H9 (cell line): ENCODE measurements around the gene ASPG. TPM values are rescaled to one million over a fixed set of nuclear protein-coding genes. Genes with fewer than 3 reads are reported as not detected.

Experiments
- DNase-seq: peaks from one replicate; pipeline ENCODE4 v3.0.0-alpha.2; 2017
- H2AFZ ChIP-seq: one replicate; pipeline ENCODE4 v1.6.1; 2013; ENCODE audit warnings: mild to moderate bottlenecking, low read length, control low read depth, moderate library complexity
- H2AK5ac ChIP-seq: 2 replicates; pipeline ENCODE4 v1.6.1; 2013; ENCODE audit warnings: low read length, control low read depth, mixed read lengths; ENCODE audit not compliant: insufficient read length
- H2BK120ac ChIP-seq: one replicate; pipeline ENCODE4 v1.6.1; 2013; ENCODE audit warnings: low read depth, mild to moderate bottlenecking, low read length, control low read depth, inconsistent platforms; ENCODE audit not compliant: poor library complexity, severe bottlenecking
- H2BK12ac ChIP-seq: 2 replicates; pipeline ENCODE4 v1.6.1; 2013; ENCODE audit warnings: low read length, control low read depth, mixed read lengths, low read depth; ENCODE audit not compliant: insufficient read length
- H2BK15ac ChIP-seq: 2 replicates; pipeline ENCODE4 v1.6.1; 2013; ENCODE audit warnings: low read depth, low read length, control low read depth
- H2BK20ac ChIP-seq: one replicate; pipeline ENCODE4 v1.6.1; 2013; ENCODE audit warnings: low read depth, mild to moderate bottlenecking, low read length, control low read depth, inconsistent platforms; ENCODE audit not compliant: poor library complexity, severe bottlenecking
- H2BK5ac ChIP-seq: 2 replicates; pipeline ENCODE4 v1.6.1; 2013; ENCODE audit warnings: low read length, control low read depth, mixed read lengths; ENCODE audit not compliant: insufficient read length
- H3K14ac ChIP-seq: 2 replicates; pipeline ENCODE4 v1.6.1; 2013; ENCODE audit warnings: low read length, control low read depth; ENCODE audit not compliant: insufficient read depth
- H3K18ac ChIP-seq: 2 replicates; pipeline ENCODE4 v1.6.1; 2013; ENCODE audit warnings: low read depth, mild to moderate bottlenecking, mixed read lengths, low read length, control low read depth; ENCODE audit not compliant: insufficient read length
- H3K23ac ChIP-seq: 2 replicates; pipeline ENCODE4 v1.6.1; 2013; ENCODE audit warnings: low read length, control low read depth, mixed read lengths, low read depth; ENCODE audit not compliant: insufficient read length
- H3K23me2 ChIP-seq: 2 replicates; pipeline ENCODE4 v1.6.1; 2013; ENCODE audit warnings: low read depth, mild to moderate bottlenecking, mixed read lengths, low read length, control low read depth; ENCODE audit not compliant: insufficient read length, poor library complexity, severe bottlenecking
- H3K27ac ChIP-seq: 2 replicates; pipeline ENCODE4 v1.5.1; 2013; ENCODE audit warnings: low read length, control low read depth, mixed read lengths, low read depth; ENCODE audit not compliant: insufficient read length
- H3K27me3 ChIP-seq: 2 replicates; pipeline ENCODE4 v1.6.1; 2013; ENCODE audit warnings: low read length, control low read depth, inconsistent platforms; ENCODE audit not compliant: insufficient read depth
- H3K4ac ChIP-seq: 2 replicates; pipeline ENCODE4 v1.6.1; 2013; ENCODE audit warnings: low read depth, mild to moderate bottlenecking, control low read depth, inconsistent platforms, low read length, moderate library complexity
- H3K4me1 ChIP-seq: 2 replicates; pipeline ENCODE4 v1.6.1; 2013; ENCODE audit warnings: low read length, control low read depth, inconsistent platforms; ENCODE audit not compliant: insufficient read depth
- H3K4me2 ChIP-seq: 2 replicates; pipeline ENCODE4 v1.6.1; 2013; ENCODE audit warnings: low read length, control low read depth, mixed read lengths; ENCODE audit not compliant: insufficient read length, insufficient read depth
- H3K56ac ChIP-seq: 2 replicates; pipeline ENCODE4 v1.6.1; 2013; ENCODE audit warnings: low read depth, mild to moderate bottlenecking, mixed read lengths, low read length, control low read depth; ENCODE audit not compliant: insufficient read length
- H3K79me1 ChIP-seq: 2 replicates; pipeline ENCODE4 v1.6.1; 2013; ENCODE audit warnings: low read depth, mild to moderate bottlenecking, moderate library complexity, low read length, control low read depth, inconsistent platforms; ENCODE audit not compliant: insufficient read depth, poor library complexity, severe bottlenecking
- H3K79me2 ChIP-seq: 2 replicates; pipeline ENCODE4 v1.6.1; 2013; ENCODE audit warnings: low read length, control low read depth, inconsistent platforms; ENCODE audit not compliant: insufficient read depth
- H3K9ac ChIP-seq: 2 replicates; pipeline ENCODE4 v1.6.1; 2013; ENCODE audit warnings: low read length, control low read depth, mixed read lengths; ENCODE audit not compliant: insufficient read length; ENCODE audit errors: extremely low read depth
- H3K9me3 ChIP-seq: one replicate; pipeline ENCODE4 v1.6.1; 2013; ENCODE audit warnings: low read depth, low read length, inconsistent platforms; ENCODE audit not compliant: control insufficient read depth
- H3T11ph ChIP-seq: one replicate; pipeline ENCODE4 v1.6.1; 2013; ENCODE audit warnings: mild to moderate bottlenecking, low read length, control low read depth, inconsistent platforms
- H4K20me1 ChIP-seq: one replicate; pipeline ENCODE4 v1.6.1; 2013; ENCODE audit not compliant: control insufficient read depth, insufficient read length, insufficient read depth
- H4K5ac ChIP-seq: 2 replicates; pipeline ENCODE4 v1.6.1; 2013; ENCODE audit warnings: low read depth, mild to moderate bottlenecking, mixed read lengths, low read length, control low read depth; ENCODE audit not compliant: insufficient read length
- H4K8ac ChIP-seq: replicated peaks from 2 replicates; pipeline ENCODE4 v1.6.1; 2013; ENCODE audit warnings: low read length, control low read depth, mixed read lengths, low read depth; ENCODE audit not compliant: insufficient read length
- H4K91ac ChIP-seq: 2 replicates; pipeline ENCODE4 v1.6.1; 2013; ENCODE audit warnings: low read depth, mild to moderate bottlenecking, moderate library complexity, mixed read lengths, low read length, control low read depth; ENCODE audit not compliant: insufficient read length
- H3K27ac Mint-ChIP-seq, 3 experiments: 2 replicates in 2 of 3; 3 replicates in 1 of 3; pipeline ENCODE4 v1.8.0; 2020 to 2021; ENCODE audit warnings: mixed read lengths in 3 of 3, mild to moderate bottlenecking in 1 of 3, moderate library complexity in 1 of 3
- H3K27me3 Mint-ChIP-seq: 2 replicates; pipeline ENCODE4 v1.8.0; 2021; ENCODE audit warnings: low read depth, mild to moderate bottlenecking, moderate library complexity, mixed read lengths
- H3K36me3 Mint-ChIP-seq, 3 experiments: 2 replicates in 2 of 3; 3 replicates in 1 of 3; pipeline ENCODE4 v1.8.0; 2020 to 2021; ENCODE audit warnings: low read depth in 3 of 3, mixed read lengths in 3 of 3; ENCODE audit not compliant: insufficient read depth in 1 of 3
- H3K4me1 Mint-ChIP-seq, 2 experiments: 2 replicates each; pipeline ENCODE4 v1.8.0; 2020; ENCODE audit warnings: mixed read lengths in 2 of 2
- H3K4me3 Mint-ChIP-seq, 2 experiments: 2 replicates in 1 of 2; 3 replicates in 1 of 2; pipeline ENCODE4 v1.8.0; 2020 to 2021; ENCODE audit warnings: mild to moderate bottlenecking in 2 of 2, mixed read lengths in 2 of 2, moderate library complexity in 1 of 2
- H3K9me3 Mint-ChIP-seq, 2 experiments: 2 replicates in 1 of 2; 3 replicates in 1 of 2; pipeline ENCODE4 v1.8.0; 2020; ENCODE audit warnings: mild to moderate bottlenecking in 2 of 2, mixed read lengths in 2 of 2, moderate library complexity in 1 of 2
- CTCF ChIP-seq: fragments of 200-600 bp; sonication (generic); conservative IDR thresholded peaks from 3 replicates; pipeline ENCODE4 v1.8.0; 2021; ENCODE audit warnings: antibody characterized with exemption, mild to moderate bottlenecking
- WGBS: extraction: QIAGEN DNeasy Blood & Tissue Kit; methylation state at CpG from one replicate; pipeline ENCODE4 v1.1.7; 2013; ENCODE audit warnings: missing lambda C conversion rate, low lambda C conversion rate, mixed read lengths; ENCODE audit not compliant: insufficient read length; ENCODE audit errors: extremely low coverage; 5-methylcytosine and 5-hydroxymethylcytosine counted together
- total RNA-seq: library from RNA; stranded (reverse); gene quantifications from 2 replicates; pipeline ENCODE4 v1.2.1, GENCODE V29; 2021

Gene ASPG
- total RNA-seq, 1 experiment from 2014 or later = 0.33 TPM

GRCh38 chr14:104037903-104038302, 47.6 kb upstream of the ASPG start:
- H2AK5ac ChIP-seq = no peak overlapping the region
- H3K27ac ChIP-seq = no peak overlapping the region
- H2BK15ac ChIP-seq = no peak overlapping the region
- H4K8ac ChIP-seq = no peak overlapping the region
- H3K14ac ChIP-seq = no peak overlapping the region
- no peaks in the 10 kb centered on the region for H4K20me1 ChIP-seq
- Mint-ChIP-seq H3K4me1 (peaks cover 2 to 4% of the 10 kb centered on the region in 2 experiments; a peak in 2 of 4 replicates), H3K27ac (no peak overlapping the region; a peak in 1 of 7 replicates), H3K36me3 (no peaks in the 10 kb centered on the region), H3K9me3 (no peaks in the 10 kb centered on the region; a peak in 1 of 5 replicates), H3K4me3 (no peak overlapping the region), H3K27me3 (peaks cover 15% of the 10 kb centered on the region)
- no peak for TF ChIP-seq CTCF
- no peaks in the 10 kb centered on the region for H3K79me2 ChIP-seq
- no peaks in the 10 kb centered on the region for H3K27me3 ChIP-seq
- H2BK12ac ChIP-seq = no peak overlapping the region
- no peaks in the 10 kb centered on the region for H3K4me1 ChIP-seq
- H3K9ac ChIP-seq = no peak overlapping the region
- H3K4ac ChIP-seq = no peak overlapping the region
- no peak overlapping the region for H2BK5ac ChIP-seq
- no peak overlapping the region for H3K18ac ChIP-seq
- no CpG with 5 or more reads among the region's 3 CpGs for WGBS
- no peak overlapping the region for H3T11ph ChIP-seq
- H3K23me2 ChIP-seq = no peaks in the 10 kb centered on the region
- no peak overlapping the region for H3K56ac ChIP-seq
- no peak overlapping the region for H2BK20ac ChIP-seq
- no peak overlapping the region for H3K23ac ChIP-seq
- no peak overlapping the region for H2BK120ac ChIP-seq
- H4K5ac ChIP-seq = no peak overlapping the region
- H3K79me1 ChIP-seq = no peaks in the 10 kb centered on the region
- H3K4me2 ChIP-seq = no peak overlapping the region
- H2AFZ ChIP-seq = no peak overlapping the region
- H3K9me3 ChIP-seq = no peaks in the 10 kb centered on the region
- H4K91ac ChIP-seq = no peak overlapping the region
- DNase-seq = no peak
